Measurements from ENCODE around the gene C2CD2L.
A peak's percentile ranks its signal among the peaks of the same experiment; 100 is the strongest.
"Not testable (repeated sequence)": the region's sequence is repeated elsewhere in the genome, so short reads cannot be mapped to it uniquely, and the experiment has no call there.

The C2CD2L gene

GRCh38 chr11:119115484-119116234 is 8.5 kb downstream of the C2CD2L start:
- DNase-seq (ENCODE audit: low read depth), result no peak

GRCh38 chr11:119116235-119116594 is 9.1 kb downstream of the C2CD2L start:
- no peak for DNase-seq (ENCODE audit: low read depth)

GRCh38 chr11:119116601-119117000 is 9.5 kb downstream of the C2CD2L start:
- DNase-seq (ENCODE audit: low read depth), result no peak

- no peak for DNase-seq (ENCODE audit: low read depth)
These were observed 10.0 kb downstream of the C2CD2L start for GRCh38 chr11:119117004-119117706.

- no peak for DNase-seq (ENCODE audit: low read depth)
These were observed 11.1 kb downstream of the C2CD2L start for GRCh38 chr11:119118227-119118626.

- DNase-seq (ENCODE audit: low read depth), result no peak
These were observed 11.8 kb downstream of the C2CD2L start for GRCh38 chr11:119118946-119119345.

GRCh38 chr11:119120639-119121007 is 13.5 kb downstream of the C2CD2L start:
- DNase-seq (ENCODE audit: low read depth), result no peak

GRCh38 chr11:119121008-119121810 is 14.1 kb downstream of the C2CD2L start, which contains the start of gene HINFP:
Gene HINFP, plus strand, starts transcription at chr11:119121580. Its CDS starts 5,365 bp downstream, at chr11:119126945.
- DNase-seq (ENCODE audit: low read depth), result peak; percentile 100

GRCh38 chr11:119121811-119122124 is 14.6 kb downstream of the C2CD2L start:
- DNase-seq (ENCODE audit: low read depth), result no peak

- no peak for DNase-seq (ENCODE audit: low read depth)
These were observed 18.7 kb downstream of the C2CD2L start for GRCh38 chr11:119125821-119126220.

- DNase-seq (ENCODE audit: low read depth), result no peak
These were observed 19.6 kb downstream of the C2CD2L start for GRCh38 chr11:119126675-119127268.

- DNase-seq (ENCODE audit: low read depth), result no peak
These were observed 23.5 kb downstream of the C2CD2L start for GRCh38 chr11:119130662-119131061.

- DNase-seq (ENCODE audit: low read depth), result no peak
These were observed 27.3 kb downstream of the C2CD2L start for GRCh38 chr11:119134389-119134978.

GRCh38 chr11:119139276-119139675 is 32.1 kb downstream of the C2CD2L start:
- not testable (repeated sequence) for DNase-seq (ENCODE audit: low read depth)

GRCh38 chr11:119144825-119145486 is 37.8 kb downstream of the C2CD2L start:
- DNase-seq (ENCODE audit: low read depth), result no peak

- no peak for DNase-seq (ENCODE audit: low read depth)
These were observed 38.4 kb downstream of the C2CD2L start for GRCh38 chr11:119145551-119145950.

GRCh38 chr11:119147604-119148333 is 40.6 kb downstream of the C2CD2L start:
- no peak for DNase-seq (ENCODE audit: low read depth)

GRCh38 chr11:119148720-119149017 is 41.5 kb downstream of the C2CD2L start:
- no peak for DNase-seq (ENCODE audit: low read depth)

- no peak for DNase-seq (ENCODE audit: low read depth)
These were observed 42.1 kb downstream of the C2CD2L start, which contains the start of gene ABCG4 for GRCh38 chr11:119149018-119149785. Gene ABCG4, plus strand, starts transcription at chr11:119149052. Its CDS starts 914 bp downstream, at chr11:119149966.

GRCh38 chr11:119149786-119150275 is 42.7 kb downstream of the C2CD2L start:
- DNase-seq (ENCODE audit: low read depth), result no peak
